HUES48 (cell line): ENCODE measurements around the gene RASGRF2.

Experiments
- H3K27ac ChIP-seq: one replicate; pipeline ENCODE4 v1.7.0; 2013; ENCODE audit warnings: low read depth, low read length, inconsistent platforms
- H3K27me3 ChIP-seq: 2 replicates; pipeline ENCODE4 v1.6.1; 2013; ENCODE audit warnings: mild to moderate bottlenecking, low read length; ENCODE audit not compliant: control insufficient read depth, insufficient read depth
- H3K36me3 ChIP-seq: 2 replicates; pipeline ENCODE4 v1.6.1; 2013; ENCODE audit warnings: low read length; ENCODE audit not compliant: control insufficient read depth, insufficient read depth
- H3K4me1 ChIP-seq: 2 replicates; pipeline ENCODE4 v1.6.1; 2013; ENCODE audit warnings: mild to moderate bottlenecking, low read length; ENCODE audit not compliant: control insufficient read depth, insufficient read depth
- H3K4me3 ChIP-seq: 2 replicates; pipeline ENCODE4 v1.5.1; 2013; ENCODE audit warnings: mild to moderate bottlenecking, low read depth, low read length
- H3K9ac ChIP-seq: 2 replicates; pipeline ENCODE4 v1.6.1; 2013; ENCODE audit warnings: mild to moderate bottlenecking, low read depth, low read length, moderate library complexity
- H3K9me3 ChIP-seq: 2 replicates; pipeline ENCODE4 v1.6.1; 2013; ENCODE audit warnings: low read length; ENCODE audit not compliant: control insufficient read depth, insufficient read depth

RASGRF2 gene

GRCh38 chr5:80959768-80960442 lies at the start of gene RASGRF2:
Gene RASGRF2, plus strand, starts transcription at chr5:80960363. Its CDS starts 376 bp downstream, at chr5:80960739.
- H3K4me3 ChIP-seq = peak within 1 kb of the TSS; percentile 79
- H3K27ac ChIP-seq = peak within 1 kb of the TSS; percentile 33
- peak within 1 kb of the TSS; percentile 53 for H3K9ac ChIP-seq
- no peaks in the 10 kb centered on the region for H3K36me3 ChIP-seq
- peaks cover 70% of the 10 kb centered on the region for H3K4me1 ChIP-seq
- H3K27me3 ChIP-seq = peaks cover 28% of the 10 kb centered on the region
- no peaks in the 10 kb centered on the region for H3K9me3 ChIP-seq

- Histone ChIP-seq H3K4me3 (no peak overlapping the region), H3K36me3 (no peaks in the 10 kb centered on the region), H3K9me3 (no peaks in the 10 kb centered on the region), H3K4me1 (peaks cover 10% of the 10 kb centered on the region; the same call in 1 of the 2 replicates), H3K9ac (no peak overlapping the region), H3K27ac (no peak overlapping the region), H3K27me3 (no peaks in the 10 kb centered on the region)
Observed at GRCh38 chr5:80912479-80912878, 47.7 kb upstream of the RASGRF2 start.

GRCh38 chr5:80915716-80916115 lies 44.4 kb upstream of the RASGRF2 start:
- H3K9ac ChIP-seq = no peak overlapping the region
- no peaks in the 10 kb centered on the region for H3K36me3 ChIP-seq
- peaks cover 10% of the 10 kb centered on the region; the same call in 1 of the 2 replicates for H3K4me1 ChIP-seq
- no peak overlapping the region for H3K27ac ChIP-seq
- no peak overlapping the region for H3K4me3 ChIP-seq
- no peaks in the 10 kb centered on the region for H3K9me3 ChIP-seq
- H3K27me3 ChIP-seq = no peaks in the 10 kb centered on the region

GRCh38 chr5:80916676-80917075 lies 43.5 kb upstream of the RASGRF2 start:
- H3K9me3 ChIP-seq = no peaks in the 10 kb centered on the region
- H3K36me3 ChIP-seq = no peaks in the 10 kb centered on the region
- no peak overlapping the region for H3K9ac ChIP-seq
- H3K4me1 ChIP-seq = peaks cover 10% of the 10 kb centered on the region; the same call in 1 of the 2 replicates
- H3K27ac ChIP-seq = no peak overlapping the region
- no peak overlapping the region for H3K4me3 ChIP-seq
- H3K27me3 ChIP-seq = no peaks in the 10 kb centered on the region

- Histone ChIP-seq H3K4me3 (no peak overlapping the region), H3K4me1 (peaks cover 10% of the 10 kb centered on the region; the same call in 1 of the 2 replicates), H3K36me3 (no peaks in the 10 kb centered on the region), H3K27ac (no peak overlapping the region), H3K27me3 (no peaks in the 10 kb centered on the region), H3K9ac (no peak overlapping the region), H3K9me3 (no peaks in the 10 kb centered on the region)
Observed at GRCh38 chr5:80917631-80918030, 42.5 kb upstream of the RASGRF2 start.

GRCh38 chr5:80919678-80920196 lies 40.4 kb upstream of the RASGRF2 start:
- H3K9me3 ChIP-seq = no peaks in the 10 kb centered on the region

GRCh38 chr5:80920333-80920732 lies 39.8 kb upstream of the RASGRF2 start:
- H3K4me3 ChIP-seq = no peak overlapping the region
- no peak overlapping the region for H3K9ac ChIP-seq
- no peak overlapping the region for H3K27ac ChIP-seq
- no peaks in the 10 kb centered on the region for H3K27me3 ChIP-seq
- no peaks in the 10 kb centered on the region for H3K9me3 ChIP-seq
- no peaks in the 10 kb centered on the region for H3K36me3 ChIP-seq
- peaks cover 13% of the 10 kb centered on the region; the same call in 1 of the 2 replicates for H3K4me1 ChIP-seq

More at GRCh38 chr5:80919678-80920196, 40.4 kb upstream of the RASGRF2 start:
- Histone ChIP-seq H3K4me1 (peaks cover 10% of the 10 kb centered on the region; the same call in 1 of the 2 replicates), H3K4me3 (no peak overlapping the region), H3K27ac (no peak overlapping the region), H3K27me3 (no peaks in the 10 kb centered on the region), H3K9ac (no peak overlapping the region), H3K36me3 (no peaks in the 10 kb centered on the region)

- no peaks in the 10 kb centered on the region for H3K36me3 ChIP-seq
- H3K27ac ChIP-seq = no peak overlapping the region
- H3K9me3 ChIP-seq = no peaks in the 10 kb centered on the region
- no peak overlapping the region for H3K4me3 ChIP-seq
- H3K9ac ChIP-seq = no peak overlapping the region
- no peaks in the 10 kb centered on the region for H3K27me3 ChIP-seq
- H3K4me1 ChIP-seq = peaks cover 13% of the 10 kb centered on the region; the same call in 1 of the 2 replicates
Observed at GRCh38 chr5:80921026-80921425, 39.1 kb upstream of the RASGRF2 start.

- Histone ChIP-seq H3K4me3 (no peak overlapping the region), H3K36me3 (no peaks in the 10 kb centered on the region), H3K27ac (no peak overlapping the region), H3K4me1 (peaks cover 11% of the 10 kb centered on the region), H3K27me3 (no peaks in the 10 kb centered on the region), H3K9ac (no peak overlapping the region), H3K9me3 (no peaks in the 10 kb centered on the region)
Observed at GRCh38 chr5:80925931-80926330, 34.2 kb upstream of the RASGRF2 start.

- H3K4me1 ChIP-seq = peaks cover 11% of the 10 kb centered on the region
- H3K36me3 ChIP-seq = no peaks in the 10 kb centered on the region
- no peak overlapping the region for H3K4me3 ChIP-seq
- H3K9ac ChIP-seq = no peak overlapping the region
- no peak overlapping the region for H3K27ac ChIP-seq
- no peaks in the 10 kb centered on the region for H3K9me3 ChIP-seq
- no peaks in the 10 kb centered on the region for H3K27me3 ChIP-seq
Observed at GRCh38 chr5:80926536-80926935, 33.6 kb upstream of the RASGRF2 start.

- H3K27ac ChIP-seq = no peak overlapping the region
- H3K9ac ChIP-seq = no peak overlapping the region
- H3K4me1 ChIP-seq = peaks cover 11% of the 10 kb centered on the region
- H3K9me3 ChIP-seq = no peaks in the 10 kb centered on the region
- H3K36me3 ChIP-seq = no peaks in the 10 kb centered on the region
- no peak overlapping the region for H3K4me3 ChIP-seq
- H3K27me3 ChIP-seq = no peaks in the 10 kb centered on the region
Observed at GRCh38 chr5:80926979-80927656, 33.0 kb upstream of the RASGRF2 start.
